ENCODE measurements around the gene CATSPER1. TPM values are rescaled to one million over a fixed set of nuclear protein-coding genes. Genes with fewer than 3 reads are reported as not detected.

Gene CATSPER1
- total RNA-seq, 1 donor from 2014 or later, result 3.6 TPM

GRCh38 chr11:65981972-65982823 is 44.1 kb downstream of the CATSPER1 start:
- Histone ChIP-seq H3K27ac (no peak overlapping the region), H3K4me3 (no peak overlapping the region), H3K4me1 (no peaks in the 10 kb centered on the region), H3K27me3 (ENCODE audit: low read depth) (no peaks in the 10 kb centered on the region), H3K36me3 (peaks cover 25% of the 10 kb centered on the region), H3K9me3 (no peaks in the 10 kb centered on the region)
- DNase-seq (no peak), ATAC-seq (peak in 1 of 2 donors; percentile 16)
- TF ChIP-seq CTCF (IDR thresholded peaks at IDR 0.05), result no peak
- intact Hi-C loops (cut with DNase I), result loop anchor here (10.0 kb wide), 1 partner anchor 97 kb away; the partner anchor contains the start of gene FIBP

GRCh38 chr11:65981101-65981740 is 45.1 kb downstream of the CATSPER1 start:
- TF ChIP-seq CTCF (IDR thresholded peaks at IDR 0.05), result no peak
- no peak for ATAC-seq
- DNase-seq, result no peak

GRCh38 chr11:65979261-65979759 is 47.0 kb downstream of the CATSPER1 start:
- Histone ChIP-seq H3K4me3 (no peak overlapping the region), H3K27me3 (ENCODE audit: low read depth) (no peaks in the 10 kb centered on the region), H3K27ac (no peak overlapping the region), H3K9me3 (no peaks in the 10 kb centered on the region), H3K36me3 (peaks cover 47% of the 10 kb centered on the region), H3K4me1 (no peaks in the 10 kb centered on the region)
- DNase-seq (no peak), ATAC-seq (peak in 1 of 2 donors; percentile 3)
- TF ChIP-seq CTCF (IDR thresholded peaks at IDR 0.05), result no peak
- intact Hi-C loops (cut with DNase I), result no loop called here

More at GRCh38 chr11:65981101-65981740, 45.1 kb downstream of the CATSPER1 start:
- no peak overlapping the region for H3K27ac ChIP-seq
- H3K27me3 ChIP-seq (ENCODE audit: low read depth), result no peaks in the 10 kb centered on the region
- no peaks in the 10 kb centered on the region for H3K4me1 ChIP-seq
- no peaks in the 10 kb centered on the region for H3K9me3 ChIP-seq
- intact Hi-C loops (cut with DNase I), result loop anchor here (10.0 kb wide), 1 partner anchor 96 kb away; the partner anchor contains the start of gene FIBP
- no peak overlapping the region for H3K4me3 ChIP-seq
- peaks cover 35% of the 10 kb centered on the region for H3K36me3 ChIP-seq

GRCh38 chr11:65978391-65979238 is 47.7 kb downstream of the CATSPER1 start:
- no peak for DNase-seq
- intact Hi-C loops (cut with DNase I), result no loop called here
- no peak overlapping the region for H3K27ac ChIP-seq
- H3K4me3 ChIP-seq, result no peak overlapping the region
- H3K9me3 ChIP-seq, result no peaks in the 10 kb centered on the region
- ATAC-seq, result no peak
- H3K27me3 ChIP-seq (ENCODE audit: low read depth), result no peaks in the 10 kb centered on the region
- H3K4me1 ChIP-seq, result no peaks in the 10 kb centered on the region
- no peak for TF ChIP-seq CTCF (IDR thresholded peaks at IDR 0.05)
- H3K36me3 ChIP-seq, result peaks cover 52% of the 10 kb centered on the region

Data from lower lobe of right lung (tissue), 2 donors.